Sigmoid colon (tissue), 7 donors: Measurements from ENCODE around the gene CHM. TPM values are rescaled to one million over a fixed set of nuclear protein-coding genes. Genes with fewer than 3 reads are reported as not detected.

Experiments used
- DNase-seq: peaks from one replicate; pipeline ENCODE4 v3.0.0-alpha.2; 2019
- H3K27ac ChIP-seq, 4 donors: fragments of 200-600 bp; sonication (generic); one replicate each; pipeline ENCODE4 v1.5.1; 2016 to 2019; ENCODE audit warnings: mild to moderate bottlenecking in 1 of 4
- H3K27me3 ChIP-seq, 3 donors: fragments of 200-600 bp; sonication (generic); one replicate each; pipeline ENCODE4 v1.5.1; 2019; ENCODE audit warnings: mild to moderate bottlenecking in 1 of 3
- H3K36me3 ChIP-seq, 4 donors: fragments of 200-600 bp; sonication (generic); one replicate each; pipeline ENCODE4 v1.5.1; 2016 to 2019
- H3K4me1 ChIP-seq, 4 donors: fragments of 200-600 bp; sonication (generic); one replicate each; pipeline ENCODE4 v1.5.1; 2017 to 2019
- H3K4me3 ChIP-seq, 4 donors: fragments of 200-600 bp; sonication (generic); one replicate each; pipeline ENCODE4 v1.5.1; 2017 to 2019; ENCODE audit warnings: mild to moderate bottlenecking in 2 of 4, moderate library complexity in 1 of 4
- H3K9me3 ChIP-seq, 4 donors: fragments of 200-600 bp in 3 of 4; sonication (generic) in 3 of 4; one replicate each; pipeline versions ENCODE4 v1.5.1 to v1.6.1; 2013 to 2019
- CTCF ChIP-seq, 4 experiments: fragments of 450-650 bp in 3 of 4; fragments of 200-600 bp in 1 of 4; IDR thresholded peaks; one replicate each; pipeline ENCODE4 v1.5.1; 2016 to 2019; ENCODE audit warnings: antibody characterized with exemption in 4 of 4, mild to moderate bottlenecking in 3 of 4, moderate library complexity in 2 of 4
- EP300 ChIP-seq, 4 donors: sonication (generic); formaldehyde crosslinking; IDR thresholded peaks; one replicate each; pipeline ENCODE4 v1.6.1; 2017; ENCODE audit warnings: antibody characterized with exemption in 4 of 4
- POLR2A ChIP-seq, 2 donors: fragments of 450-650 bp; IDR thresholded peaks; one replicate each; pipeline ENCODE4 v1.6.1; 2016; ENCODE audit warnings: antibody characterized with exemption in 2 of 2, mild to moderate bottlenecking in 2 of 2, moderate library complexity in 2 of 2
- POLR2AphosphoS5 ChIP-seq, 4 donors: sonication (generic); formaldehyde crosslinking; IDR thresholded peaks; one replicate each; pipeline ENCODE4 v1.6.1; 2017; ENCODE audit warnings: antibody characterized with exemption in 4 of 4
- WGBS, 2 donors: extraction: QIAGEN DNeasy Blood & Tissue Kit; methylation state at CpG; one replicate each; pipeline ENCODE4 v1.1.7; 2013; 5-methylcytosine and 5-hydroxymethylcytosine counted together
- intact Hi-C: fragments of 100-400 bp; cut with DNase I; formaldehyde crosslinking; loops from one replicate; pipeline ENCODE4 v1.15.1; 2023
- polyA plus RNA-seq, 3 donors: library from polyadenylated mRNA; stranded (reverse); fragments of 200-250 nt; gene quantifications; one replicate each; pipeline ENCODE4 v1.2.3, GENCODE V29; 2013
- total RNA-seq, 4 donors: library from RNA; depleted of rRNA; stranded (reverse); fragments of >200 nt; gene quantifications; one replicate each; pipeline ENCODE4 v1.1.0, GENCODE V29; 2016
- donor health status: healthy with polysubstance abuse.
- donor health status: Bipolar disorder and iron deficiency.
- donor health status: healthy.

CHM gene
- total and polyA plus RNA-seq, 7 donors, result 8.4 to 40.2 (median 17.2) TPM

GRCh38 chrX:85907316-85907715, 140.0 kb downstream of the CHM start:
- no peaks in the 10 kb centered on the region for H3K4me1 ChIP-seq
- H3K27ac ChIP-seq, result no peak overlapping the region
- TF ChIP-seq POLR2AphosphoS5 (IDR thresholded peaks at IDR 0.05) (no peak), CTCF (IDR thresholded peaks at IDR 0.05) (no peak), POLR2A (IDR thresholded peaks at IDR 0.05) (no peak), EP300 (IDR thresholded peaks at IDR 0.05) (no peak)
- no peaks in the 10 kb centered on the region for H3K27me3 ChIP-seq
- no peak overlapping the region for H3K4me3 ChIP-seq
- no peaks in the 10 kb centered on the region for H3K9me3 ChIP-seq
- no peaks in the 10 kb centered on the region for H3K36me3 ChIP-seq
- 79 to 99% methylated on average over 3 of the region's 3 CpGs for WGBS, 2 donors
- DNase-seq, result no peak
- intact Hi-C loops, result no loop called here

- TF ChIP-seq EP300 (IDR thresholded peaks at IDR 0.05) (no peak), POLR2AphosphoS5 (IDR thresholded peaks at IDR 0.05) (no peak)
- DNase-seq, result no peak
- no peaks in the 10 kb centered on the region for H3K4me1 ChIP-seq
- intact Hi-C loops, result no loop called here
- H3K9me3 ChIP-seq, result no peaks in the 10 kb centered on the region
- WGBS, 2 donors, result 20 to 76% methylated on average over 2 of the region's 2 CpGs
- H3K27me3 ChIP-seq, result no peaks in the 10 kb centered on the region
- H3K36me3 ChIP-seq, result no peaks in the 10 kb centered on the region
- H3K27ac ChIP-seq, result no peak overlapping the region
- no peak overlapping the region for H3K4me3 ChIP-seq
Observed at GRCh38 chrX:85906399-85906798, 141.0 kb downstream of the CHM start.

GRCh38 chrX:85905851-85906250, 141.5 kb downstream of the CHM start:
- no peak overlapping the region for H3K4me3 ChIP-seq
- TF ChIP-seq POLR2AphosphoS5 (IDR thresholded peaks at IDR 0.05), result no peak
- no peak for TF ChIP-seq EP300 (IDR thresholded peaks at IDR 0.05)
- TF ChIP-seq CTCF (IDR thresholded peaks at IDR 0.05), result no peak
- TF ChIP-seq POLR2A (IDR thresholded peaks at IDR 0.05), result no peak
- no peaks in the 10 kb centered on the region for H3K27me3 ChIP-seq
- H3K4me1 ChIP-seq, result no peaks in the 10 kb centered on the region
- WGBS, 2 donors, result 87 to 95% methylated on average over 3 of the region's 3 CpGs
- no peak overlapping the region for H3K27ac ChIP-seq
- DNase-seq, result no peak
- H3K9me3 ChIP-seq, result no peaks in the 10 kb centered on the region
- no peaks in the 10 kb centered on the region for H3K36me3 ChIP-seq
- intact Hi-C loops, result no loop called here

GRCh38 chrX:85903692-85904471, 143.5 kb downstream of the CHM start:
- 92 to 95% methylated on average over 5 of the region's 5 CpGs for WGBS, 2 donors
- H3K9me3 ChIP-seq, result no peaks in the 10 kb centered on the region
- no peak overlapping the region for H3K27ac ChIP-seq
- H3K27me3 ChIP-seq, result no peaks in the 10 kb centered on the region
- H3K4me1 ChIP-seq, result no peaks in the 10 kb centered on the region
- no peak for DNase-seq
- intact Hi-C loops, result no loop called here
- no peak overlapping the region for H3K4me3 ChIP-seq
- no peak for TF ChIP-seq POLR2AphosphoS5 (IDR thresholded peaks at IDR 0.05)
- no peaks in the 10 kb centered on the region for H3K36me3 ChIP-seq

GRCh38 chrX:85897362-85898126, 149.8 kb downstream of the CHM start:
- DNase-seq, result no peak
- intact Hi-C loops, result no loop called here
- H3K4me1 ChIP-seq, result no peaks in the 10 kb centered on the region
- H3K27ac ChIP-seq, result no peak overlapping the region
- H3K4me3 ChIP-seq, result no peak overlapping the region
- TF ChIP-seq CTCF (IDR thresholded peaks at IDR 0.05) (no peak), POLR2A (IDR thresholded peaks at IDR 0.05) (no peak), EP300 (IDR thresholded peaks at IDR 0.05) (no peak), POLR2AphosphoS5 (IDR thresholded peaks at IDR 0.05) (no peak)
- H3K27me3 ChIP-seq, result no peaks in the 10 kb centered on the region
- peaks cover 0 to 5% (median 0%) of the 10 kb centered on the region in 4 donors for H3K36me3 ChIP-seq
- no peaks in the 10 kb centered on the region for H3K9me3 ChIP-seq
- 87 to 90% methylated on average over 7 of the region's 7 CpGs for WGBS, 2 donors
